MM.1S (cell line): ENCODE data around the gene ADGRL1.
A peak's percentile ranks its signal among the peaks of the same experiment; 100 is the strongest.

Experiments used
- DNase-seq: peaks from one replicate; pipeline ENCODE4 v3.0.0-alpha.2; 2015
- H2AFZ ChIP-seq: fragments of 300-600 bp; sonication (generic); 2 replicates; pipeline ENCODE4 v1.6.0; 2016; ENCODE audit warnings: antibody characterized with exemption, low read length
- H3F3A ChIP-seq: fragments of 300-600 bp; sonication (generic); 2 replicates; pipeline ENCODE4 v1.6.1; 2016; ENCODE audit warnings: mild to moderate bottlenecking, antibody characterized with exemption, low read length, moderate library complexity, mixed read lengths; ENCODE audit not compliant: insufficient read depth
- H3K27ac ChIP-seq: fragments of 300-600 bp; sonication (generic); 2 replicates; pipeline ENCODE4 v1.5.1; 2016; ENCODE audit warnings: mild to moderate bottlenecking, low read length
- H3K27me3 ChIP-seq: fragments of 300-600 bp; sonication (generic); replicated peaks from 2 replicates; pipeline ENCODE4 v1.6.0; 2016; ENCODE audit warnings: low read length; ENCODE audit not compliant: insufficient read depth
- H3K36me3 ChIP-seq: fragments of 300-600 bp; sonication (generic); replicated peaks from 2 replicates; pipeline ENCODE4 v1.6.1; 2016; ENCODE audit warnings: mild to moderate bottlenecking, low read length, mixed read lengths; ENCODE audit not compliant: insufficient read depth
- H3K4me1 ChIP-seq: fragments of 300-600 bp; sonication (generic); 2 replicates; pipeline ENCODE4 v1.6.1; 2016; ENCODE audit warnings: low read length, mixed read lengths
- H3K4me2 ChIP-seq: fragments of 300-600 bp; sonication (generic); 2 replicates; pipeline ENCODE4 v1.6.0; 2016; ENCODE audit warnings: low read depth, low read length
- H3K4me3 ChIP-seq: fragments of 300-600 bp; sonication (generic); 2 replicates; pipeline ENCODE4 v1.5.1; 2016; ENCODE audit warnings: low read length, mixed read lengths
- H3K79me2 ChIP-seq: fragments of 300-600 bp; sonication (generic); 2 replicates; pipeline ENCODE4 v1.6.1; 2016; ENCODE audit warnings: mixed run types, low read length, mixed read lengths
- H3K9ac ChIP-seq: fragments of 300-600 bp; sonication (generic); 2 replicates; pipeline ENCODE4 v1.6.1; 2016; ENCODE audit warnings: low read length, mixed read lengths
- H3K9me2 ChIP-seq: fragments of 300-600 bp; sonication (generic); replicated peaks from 2 replicates; pipeline ENCODE4 v1.6.1; 2016; ENCODE audit warnings: mild to moderate bottlenecking, low read length, mixed read lengths; ENCODE audit not compliant: insufficient read depth
- H3K9me3 ChIP-seq: fragments of 300-600 bp; sonication (generic); replicated peaks from 2 replicates; pipeline ENCODE4 v1.6.1; 2016; ENCODE audit warnings: mild to moderate bottlenecking, low read length, mixed read lengths; ENCODE audit not compliant: insufficient read depth
- H4K20me1 ChIP-seq: fragments of 300-600 bp; sonication (generic); 2 replicates; pipeline ENCODE4 v1.6.1; 2016; ENCODE audit warnings: mild to moderate bottlenecking, low read length, moderate library complexity, mixed read lengths; ENCODE audit not compliant: insufficient read depth
- CTCF ChIP-seq: fragments of 300-600 bp; sonication (generic); IDR thresholded peaks from 2 replicates; pipeline ENCODE4 v1.5.1; 2016; ENCODE audit warnings: antibody characterized with exemption, low read length, mixed read lengths
- EZH2 ChIP-seq: fragments of 300-600 bp; sonication (generic); optimal IDR thresholded peaks from 2 replicates; pipeline ENCODE3; 2017; ENCODE audit warnings: low read depth, mild to moderate bottlenecking, antibody characterized with exemption, low read length, mixed read lengths
- EZH2phosphoT487 ChIP-seq: fragments of 300-600 bp; sonication (generic); IDR thresholded peaks from 2 replicates; pipeline ENCODE4 v1.6.1; 2018; ENCODE audit warnings: antibody characterized with exemption, low read length

ADGRL1 gene

GRCh38 chr19:14114854-14115253 is 91.1 kb downstream of the ADGRL1 start:
- peaks cover 57% of the 10 kb centered on the region for H3K79me2 ChIP-seq
- H3K9me3 ChIP-seq: no peaks in the 10 kb centered on the region
- peaks cover 18% of the 10 kb centered on the region for H3F3A ChIP-seq
- H3K9me2 ChIP-seq: no peaks in the 10 kb centered on the region
- H3K9ac ChIP-seq: no peak overlapping the region
- H3K4me1 ChIP-seq: peaks cover 24% of the 10 kb centered on the region
- H3K4me3 ChIP-seq: no peak overlapping the region
- H4K20me1 ChIP-seq: no peaks in the 10 kb centered on the region
- H3K4me2 ChIP-seq: no peak overlapping the region
- H3K36me3 ChIP-seq: no peaks in the 10 kb centered on the region
- no peak overlapping the region for H3K27ac ChIP-seq
- no peak overlapping the region for H2AFZ ChIP-seq
- TF ChIP-seq CTCF (peak; percentile 61), EZH2 (no peak)
- DNase-seq: peak; percentile 47
- no peaks in the 10 kb centered on the region for H3K27me3 ChIP-seq

- Histone ChIP-seq H3K9ac (no peak overlapping the region), H3K4me1 (peaks cover 24% of the 10 kb centered on the region), H3K9me3 (no peaks in the 10 kb centered on the region), H3K27ac (no peak overlapping the region), H3K9me2 (no peaks in the 10 kb centered on the region), H3K27me3 (no peaks in the 10 kb centered on the region), H4K20me1 (no peaks in the 10 kb centered on the region), H3F3A (peaks cover 14% of the 10 kb centered on the region), H3K36me3 (no peaks in the 10 kb centered on the region), H3K4me2 (no peak overlapping the region), H3K4me3 (no peak overlapping the region), H3K79me2 (peaks cover 57% of the 10 kb centered on the region), H2AFZ (no peak overlapping the region)
- no peak for DNase-seq
- no peak for TF ChIP-seq EZH2phosphoT487
- TF ChIP-seq CTCF: no peak
- no peak for TF ChIP-seq EZH2
Observed at GRCh38 chr19:14114439-14114838, 91.5 kb downstream of the ADGRL1 start.

- Histone ChIP-seq H3K9ac (no peak overlapping the region), H3K4me1 (peaks cover 24% of the 10 kb centered on the region), H3K4me2 (no peak overlapping the region), H3K9me2 (no peaks in the 10 kb centered on the region), H3K36me3 (no peaks in the 10 kb centered on the region), H2AFZ (no peak overlapping the region), H3K4me3 (no peak overlapping the region), H3F3A (peaks cover 9% of the 10 kb centered on the region), H3K79me2 (peaks cover 59% of the 10 kb centered on the region), H3K9me3 (no peaks in the 10 kb centered on the region), H3K27ac (no peak overlapping the region), H3K27me3 (no peaks in the 10 kb centered on the region), H4K20me1 (no peaks in the 10 kb centered on the region)
- TF ChIP-seq EZH2phosphoT487 (no peak), EZH2 (no peak), CTCF (peak; percentile 48)
- DNase-seq: no peak
Observed at GRCh38 chr19:14113762-14114414, 92.1 kb downstream of the ADGRL1 start.
